Loucy (cell line): ENCODE results near the gene DEFB124.
"Not testable (repeated sequence)": the region's sequence is repeated elsewhere in the genome, so short reads cannot be mapped to it uniquely, and the experiment has no call there.

Source experiments
- H2AFZ ChIP-seq: fragments of 200-600 bp; sonication (generic); 2 replicates; pipeline ENCODE4 v1.6.0; 2016; ENCODE audit warnings: antibody characterized with exemption, mild to moderate bottlenecking, low read length, moderate library complexity
- H3F3A ChIP-seq: fragments of 200-600 bp; 2 replicates; pipeline ENCODE4 v1.6.0; 2016; ENCODE audit warnings: antibody characterized with exemption, low read depth, mild to moderate bottlenecking
- H3K27me3 ChIP-seq: fragments of 200-600 bp; sonication (generic); 2 replicates; pipeline ENCODE4 v1.6.1; 2014; ENCODE audit warnings: low read length, mild to moderate bottlenecking; ENCODE audit not compliant: insufficient read depth, poor library complexity, severe bottlenecking
- H3K36me3 ChIP-seq: fragments of 200-600 bp; sonication (generic); 2 replicates; pipeline ENCODE4 v1.6.1; 2016; ENCODE audit warnings: low read length; ENCODE audit not compliant: insufficient read depth
- H3K4me1 ChIP-seq: fragments of 200-600 bp; sonication (generic); 2 replicates; pipeline ENCODE4 v1.5.1; 2014; ENCODE audit warnings: low read length, mild to moderate bottlenecking; ENCODE audit not compliant: insufficient read depth, poor library complexity, severe bottlenecking
- H3K4me2 ChIP-seq: fragments of 200-600 bp; sonication (generic); 2 replicates; pipeline ENCODE4 v1.6.0; 2014; ENCODE audit warnings: antibody characterized with exemption, low read length, low read depth, mild to moderate bottlenecking; ENCODE audit not compliant: poor library complexity, severe bottlenecking
- H3K4me3 ChIP-seq: fragments of 200-600 bp; sonication (generic); 2 replicates; pipeline ENCODE4 v1.5.1; 2014; ENCODE audit warnings: low read length, mild to moderate bottlenecking, mixed read lengths; ENCODE audit not compliant: poor library complexity, severe bottlenecking
- H3K79me2 ChIP-seq: fragments of 200-600 bp; sonication (generic); 2 replicates; pipeline ENCODE4 v1.6.1; 2014; ENCODE audit warnings: low read length; ENCODE audit not compliant: insufficient read depth
- H3K9ac ChIP-seq: fragments of 200-600 bp; sonication (generic); 2 replicates; pipeline ENCODE4 v1.6.0; 2014; ENCODE audit warnings: mild to moderate bottlenecking, low read depth, low read length, moderate library complexity; ENCODE audit not compliant: poor library complexity, severe bottlenecking
- H3K9me2 ChIP-seq: fragments of 200-600 bp; sonication (generic); replicated peaks from 2 replicates; pipeline ENCODE4 v1.6.1; 2016; ENCODE audit warnings: low read depth, low read length, mixed read lengths
- H3K9me3 ChIP-seq: fragments of 200-600 bp; sonication (generic); 2 replicates; pipeline ENCODE4 v1.6.1; 2014; ENCODE audit warnings: mild to moderate bottlenecking, antibody characterized with exemption, low read length, low read depth; ENCODE audit not compliant: insufficient read depth
- H4K20me1 ChIP-seq: fragments of 200-600 bp; sonication (generic); 2 replicates; pipeline ENCODE4 v1.6.0; 2014; ENCODE audit warnings: antibody characterized with exemption, low read length, mild to moderate bottlenecking; ENCODE audit not compliant: insufficient read depth, poor library complexity, severe bottlenecking
- CTCF ChIP-seq: fragments of 200-600 bp; sonication (generic); conservative IDR thresholded peaks from 2 replicates; pipeline ENCODE4 v1.5.1; 2014; ENCODE audit warnings: mild to moderate bottlenecking, antibody characterized with exemption, low read length
- EZH2phosphoT487 ChIP-seq: fragments of 200-600 bp; IDR thresholded peaks from 2 replicates; pipeline ENCODE4 v1.6.1; 2018; ENCODE audit warnings: antibody characterized with exemption, mild to moderate bottlenecking, moderate library complexity, borderline replicate concordance

Gene DEFB124

GRCh38 chr20:31474758-31475427 is at the start of gene DEFB124, which contains the start of gene REM1:
Gene DEFB124, minus strand, starts transcription at chr20:31475127. Its CDS starts 2,114 bp downstream, at chr20:31473013.
Gene REM1, plus strand, starts transcription at chr20:31475288. Its CDS starts 1,158 bp downstream, at chr20:31476446.
- Histone ChIP-seq H3K9me2 (no peaks in the 10 kb centered on the region), H3K79me2 (no peaks in the 10 kb centered on the region), H3K9me3 (no peaks in the 10 kb centered on the region), H3K9ac (no peak within 1 kb of the TSS), H4K20me1 (no peaks in the 10 kb centered on the region), H3K27me3 (no peaks in the 10 kb centered on the region), H3K4me1 (no peaks in the 10 kb centered on the region), H3K4me3 (no peak within 1 kb of the TSS), H3K36me3 (no peaks in the 10 kb centered on the region), H3F3A (no peaks in the 10 kb centered on the region), H2AFZ (no peak within 1 kb of the TSS), H3K4me2 (no peak within 1 kb of the TSS)
- TF ChIP-seq CTCF = no peak
- TF ChIP-seq EZH2phosphoT487 = no peak

- Histone ChIP-seq H3K4me2 (no peak overlapping the region), H3K4me3 (no peak overlapping the region), H3K9me3 (no peaks in the 10 kb centered on the region), H3K27me3 (no peaks in the 10 kb centered on the region), H4K20me1 (peaks cover 3% of the 10 kb centered on the region), H3K9me2 (no peaks in the 10 kb centered on the region), H3F3A (no peaks in the 10 kb centered on the region), H2AFZ (no peak overlapping the region), H3K4me1 (peaks cover 10% of the 10 kb centered on the region), H3K9ac (no peak overlapping the region), H3K79me2 (peaks cover 42% of the 10 kb centered on the region), H3K36me3 (peaks cover 20% of the 10 kb centered on the region; the same call in 1 of the 2 replicates)
- TF ChIP-seq EZH2phosphoT487 = no peak
Observed at GRCh38 chr20:31523361-31524283, 48.7 kb upstream of the DEFB124 start.

- no peak overlapping the region for H3K4me2 ChIP-seq
- H3K9ac ChIP-seq = no peak overlapping the region
- no peaks in the 10 kb centered on the region for H3F3A ChIP-seq
- H3K4me1 ChIP-seq = peaks cover 10% of the 10 kb centered on the region
- TF ChIP-seq CTCF (no peak), EZH2phosphoT487 (no peak)
- no peaks in the 10 kb centered on the region for H3K9me3 ChIP-seq
- H3K4me3 ChIP-seq = no peak overlapping the region
- peaks cover 3% of the 10 kb centered on the region for H4K20me1 ChIP-seq
- H3K36me3 ChIP-seq = peaks cover 11% of the 10 kb centered on the region; the same call in 1 of the 2 replicates
- H3K9me2 ChIP-seq = no peaks in the 10 kb centered on the region
- no peak overlapping the region for H2AFZ ChIP-seq
- H3K79me2 ChIP-seq = peaks cover 42% of the 10 kb centered on the region
- H3K27me3 ChIP-seq = no peaks in the 10 kb centered on the region
Observed at GRCh38 chr20:31522731-31523130, 47.8 kb upstream of the DEFB124 start.

GRCh38 chr20:31521267-31521666 is 46.3 kb upstream of the DEFB124 start:
- H3K9ac ChIP-seq, H3F3A ChIP-seq, H2AFZ ChIP-seq, H3K36me3 ChIP-seq, H3K4me2 ChIP-seq, H3K4me3 ChIP-seq, H3K9me3 ChIP-seq, H3K9me2 ChIP-seq, H3K27me3 ChIP-seq: not testable (repeated sequence)
- Histone ChIP-seq H3K79me2 (peaks cover 57% of the 10 kb centered on the region), H3K4me1 (peaks cover 23% of the 10 kb centered on the region), H4K20me1 (peaks cover 14% of the 10 kb centered on the region)
